Endodermal cell (in vitro differentiated cells): Measurements from ENCODE around the gene UBXN10. TPM values are rescaled to one million over a fixed set of nuclear protein-coding genes. Genes with fewer than 3 reads are reported as not detected.

Source experiments
- DNase-seq: peaks from one replicate; pipeline ENCODE4 v3.0.0-alpha.2; 2017
- H3K27ac ChIP-seq: 2 replicates; pipeline ENCODE4 v1.5.1; 2013; ENCODE audit warnings: mild to moderate bottlenecking, low read depth, low read length, moderate library complexity
- H3K27me3 ChIP-seq: 2 replicates; pipeline ENCODE4 v1.6.1; 2013; ENCODE audit warnings: mild to moderate bottlenecking, low read length, moderate library complexity; ENCODE audit not compliant: insufficient read depth, control insufficient read depth, poor library complexity, severe bottlenecking
- H3K36me3 ChIP-seq: 2 replicates; pipeline ENCODE4 v1.7.0; 2013; ENCODE audit warnings: mild to moderate bottlenecking, low read length, moderate library complexity; ENCODE audit not compliant: control insufficient read depth, insufficient read depth
- H3K4me1 ChIP-seq: one replicate; pipeline ENCODE4 v1.7.0; 2013; ENCODE audit warnings: low read length; ENCODE audit not compliant: control insufficient read depth, insufficient read depth
- H3K4me3 ChIP-seq: 2 replicates; pipeline ENCODE4 v1.5.1; 2013; ENCODE audit warnings: mild to moderate bottlenecking, low read length, moderate library complexity
- H3K9ac ChIP-seq: 2 replicates; pipeline ENCODE4 v1.6.1; 2013; ENCODE audit warnings: mild to moderate bottlenecking, low read length, moderate library complexity; ENCODE audit not compliant: poor library complexity, severe bottlenecking; ENCODE audit errors: extremely low read depth
- H3K9me3 ChIP-seq: 2 replicates; pipeline ENCODE4 v1.6.1; 2013; ENCODE audit warnings: mild to moderate bottlenecking, low read length, moderate library complexity; ENCODE audit not compliant: control insufficient read depth
- H3K27ac Mint-ChIP-seq: 2 replicates; pipeline ENCODE4 v1.8.0; 2020; ENCODE audit warnings: mixed read lengths
- H3K27me3 Mint-ChIP-seq: 2 replicates; pipeline ENCODE4 v1.8.0; 2021; ENCODE audit warnings: mild to moderate bottlenecking, mixed read lengths; ENCODE audit not compliant: insufficient read depth
- H3K36me3 Mint-ChIP-seq: 2 replicates; pipeline ENCODE4 v1.8.0; 2020; ENCODE audit warnings: low read depth, mixed read lengths
- H3K4me1 Mint-ChIP-seq: 2 replicates; pipeline ENCODE4 v1.8.0; 2020; ENCODE audit warnings: mixed read lengths
- H3K4me3 Mint-ChIP-seq: 2 replicates; pipeline ENCODE4 v1.8.0; 2020; ENCODE audit warnings: mild to moderate bottlenecking, moderate library complexity, mixed read lengths
- H3K9me3 Mint-ChIP-seq: 2 replicates; pipeline ENCODE4 v1.8.0; 2020; ENCODE audit warnings: mild to moderate bottlenecking, mixed read lengths
- CTCF ChIP-seq: fragments of 200-600 bp; sonication (generic); conservative IDR thresholded peaks from 2 replicates; pipeline ENCODE4 v1.5.0; 2021; ENCODE audit warnings: antibody characterized with exemption, mild to moderate bottlenecking
- WGBS, 2 experiments: methylation state at CpG; one replicate each; pipeline versions ENCODE4 v1.1.5 to v1.1.7; 2013; ENCODE audit warnings: missing lambda C conversion rate in 2 of 2, mixed read lengths in 1 of 2; ENCODE audit not compliant: insufficient coverage in 1 of 2, insufficient read length in 1 of 2; 5-methylcytosine and 5-hydroxymethylcytosine counted together
- total RNA-seq, 2 donors: library from RNA; stranded (reverse); fragmentation: NEBNext Ultra II Directional in 1 of 2; extraction: Animal tissue kit (Norgen Biotek cat#: 25700) in 1 of 2; gene quantifications; 2 replicates in 1 of 2; 3 replicates in 1 of 2; pipeline ENCODE4 v1.2.1, GENCODE V29; 2021

The UBXN10 gene
- total RNA-seq, 2 donors from 2014 or later = 1.7 to 2.6 TPM

DNA sequence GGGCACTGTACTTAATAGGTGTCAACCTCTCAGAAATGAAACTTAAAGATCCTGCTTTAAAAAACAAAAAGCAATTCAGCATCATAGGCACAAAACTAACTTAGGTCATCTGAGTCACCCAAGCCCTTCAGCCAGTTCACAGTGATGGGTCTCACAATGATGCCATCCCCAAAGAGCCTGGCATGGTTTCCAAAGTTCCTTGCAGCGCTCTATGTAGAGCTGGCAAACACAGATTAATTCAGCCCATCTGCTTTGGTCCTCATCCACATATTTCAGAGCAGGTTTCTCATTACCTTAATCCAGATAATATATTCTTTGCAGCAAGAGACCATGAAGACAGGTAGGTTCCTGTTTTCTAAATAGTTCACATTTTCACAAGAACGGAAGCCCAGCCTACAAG lies 15.1 kb downstream of the UBXN10 start:
- Mint-ChIP-seq H3K27me3 (peaks cover 11% of the 10 kb centered on the region), H3K9me3 (no peaks in the 10 kb centered on the region), H3K27ac (no peak overlapping the region), H3K4me3 (no peak overlapping the region), H3K36me3 (no peaks in the 10 kb centered on the region), H3K4me1 (peaks cover 24% of the 10 kb centered on the region)
- 73 to 96% methylated on average over 1 to 2 of the region's 2 CpGs for WGBS, 2 experiments
- no peak for TF ChIP-seq CTCF
- Histone ChIP-seq H3K4me3 (no peak overlapping the region), H3K27ac (no peak overlapping the region), H3K9me3 (no peaks in the 10 kb centered on the region), H3K4me1 (peaks cover 6% of the 10 kb centered on the region), H3K36me3 (no peaks in the 10 kb centered on the region), H3K9ac (no peak overlapping the region), H3K27me3 (no peaks in the 10 kb centered on the region)
- no peak for DNase-seq

GRCh38 chr1:20202166-20202565 lies 16.3 kb downstream of the UBXN10 start:
- H3K27ac Mint-ChIP-seq = no peak overlapping the region
- H3K9me3 Mint-ChIP-seq = no peaks in the 10 kb centered on the region
- peaks cover 11% of the 10 kb centered on the region for H3K27me3 Mint-ChIP-seq
- no peaks in the 10 kb centered on the region for H3K36me3 Mint-ChIP-seq
- Histone ChIP-seq H3K4me1 (peaks cover 6% of the 10 kb centered on the region), H3K36me3 (no peaks in the 10 kb centered on the region), H3K9ac (no peak overlapping the region), H3K9me3 (no peaks in the 10 kb centered on the region), H3K4me3 (no peak overlapping the region), H3K27ac (no peak overlapping the region), H3K27me3 (no peaks in the 10 kb centered on the region)
- no peak for DNase-seq
- no peak for TF ChIP-seq CTCF
- no peak overlapping the region for H3K4me3 Mint-ChIP-seq
- peaks cover 24% of the 10 kb centered on the region for H3K4me1 Mint-ChIP-seq
- 85 to 88% methylated on average over 4 to 5 of the region's 5 CpGs for WGBS, 2 experiments

DNA sequence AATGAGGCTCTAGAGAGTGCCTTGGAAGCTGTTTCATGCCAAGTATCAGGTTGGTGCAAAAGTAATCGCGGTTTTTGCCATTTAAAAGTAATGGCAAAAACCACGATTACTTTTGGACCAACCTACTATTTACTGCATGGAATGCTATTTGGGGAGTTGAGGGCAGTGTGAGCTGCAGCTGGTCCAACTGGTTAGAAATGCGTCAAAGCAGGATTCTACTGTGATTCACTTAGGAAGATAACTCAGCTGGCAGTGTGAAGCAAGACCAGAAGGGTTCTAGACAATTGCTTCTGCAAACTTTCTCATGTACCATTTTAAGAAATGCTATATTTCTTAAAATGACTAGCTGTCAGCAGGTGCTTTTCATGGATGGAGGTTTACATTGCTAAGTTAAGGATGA lies 21.6 kb downstream of the UBXN10 start:
- no peak overlapping the region for H3K4me3 Mint-ChIP-seq
- no peak for DNase-seq
- H3K9me3 Mint-ChIP-seq = no peaks in the 10 kb centered on the region
- H3K4me1 Mint-ChIP-seq = peaks cover 3% of the 10 kb centered on the region
- Histone ChIP-seq H3K36me3 (no peaks in the 10 kb centered on the region), H3K27me3 (peaks cover 6% of the 10 kb centered on the region), H3K4me3 (no peak overlapping the region), H3K9ac (no peak overlapping the region), H3K9me3 (no peaks in the 10 kb centered on the region), H3K4me1 (no peaks in the 10 kb centered on the region), H3K27ac (no peak overlapping the region)
- TF ChIP-seq CTCF = no peak
- no peak overlapping the region for H3K27ac Mint-ChIP-seq
- H3K27me3 Mint-ChIP-seq = peaks cover 20% of the 10 kb centered on the region
- no peaks in the 10 kb centered on the region for H3K36me3 Mint-ChIP-seq
- 88 to 92% methylated on average over 3 to 4 of the region's 4 CpGs for WGBS, 2 experiments
